CD4-positive, alpha-beta T cell treated with Interleukin-17A for 4 hours (primary cell): ENCODE results near the gene HS3ST5.

Source experiments
- DNase-seq: peaks from one replicate; pipeline ENCODE4 v3.0.0-alpha.2; 2020; ENCODE audit warnings: mixed read lengths

Gene HS3ST5, protein sequence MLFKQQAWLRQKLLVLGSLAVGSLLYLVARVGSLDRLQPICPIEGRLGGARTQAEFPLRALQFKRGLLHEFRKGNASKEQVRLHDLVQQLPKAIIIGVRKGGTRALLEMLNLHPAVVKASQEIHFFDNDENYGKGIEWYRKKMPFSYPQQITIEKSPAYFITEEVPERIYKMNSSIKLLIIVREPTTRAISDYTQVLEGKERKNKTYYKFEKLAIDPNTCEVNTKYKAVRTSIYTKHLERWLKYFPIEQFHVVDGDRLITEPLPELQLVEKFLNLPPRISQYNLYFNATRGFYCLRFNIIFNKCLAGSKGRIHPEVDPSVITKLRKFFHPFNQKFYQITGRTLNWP

DNA sequence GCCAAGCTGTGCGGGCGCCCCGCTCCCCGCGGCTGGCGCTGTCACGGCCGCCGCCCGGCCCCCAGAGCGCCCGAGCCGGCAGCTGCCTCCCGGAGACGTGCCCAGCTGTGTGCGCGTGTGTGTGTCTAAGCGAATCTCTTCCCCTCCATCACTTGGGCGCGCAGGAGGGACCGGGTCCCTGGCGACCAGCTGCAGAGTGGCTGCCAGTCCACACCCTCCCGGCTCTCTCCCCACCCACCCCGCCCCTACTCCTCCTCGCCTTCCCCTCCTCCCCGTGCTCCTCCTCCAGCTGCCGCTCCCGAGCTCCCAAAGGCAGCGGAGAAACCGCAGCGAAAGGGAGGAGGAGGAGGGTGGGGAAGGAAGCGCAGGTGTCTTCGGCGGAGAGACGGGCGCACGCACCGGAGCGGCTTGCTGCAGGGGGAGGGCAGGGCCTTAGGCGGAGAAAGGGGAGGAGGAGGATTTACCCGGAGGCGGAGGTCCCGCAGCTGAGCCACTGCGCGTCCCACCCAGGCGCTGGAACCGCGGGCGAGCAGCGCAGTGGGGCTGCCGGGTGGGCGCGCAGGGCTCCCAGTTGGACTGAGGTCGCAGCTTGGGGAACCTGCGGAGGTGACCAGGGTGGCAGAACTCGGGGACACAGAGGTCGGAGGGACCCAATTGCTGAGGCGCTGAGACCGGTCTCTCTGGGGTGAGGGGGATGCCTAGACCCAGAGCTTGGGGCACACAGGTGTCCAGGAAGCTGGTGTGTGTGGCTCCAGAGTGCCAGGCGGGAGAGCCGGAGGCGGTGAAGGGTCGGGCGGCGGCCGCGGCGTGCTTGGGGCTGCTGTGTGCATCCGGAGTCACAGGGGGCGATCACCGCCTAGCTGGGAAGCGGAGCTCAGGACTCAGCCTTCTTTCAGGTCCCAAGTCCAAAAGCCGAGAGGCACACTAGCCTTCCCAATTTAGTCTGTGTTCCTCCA lies at the start of gene HS3ST5:
Gene HS3ST5, minus strand, starts transcription at position 198 of the 956 bp plus-strand sequence. CDS start 280,178 bp downstream, outside the sequence.
- no peak for DNase-seq

DNA sequence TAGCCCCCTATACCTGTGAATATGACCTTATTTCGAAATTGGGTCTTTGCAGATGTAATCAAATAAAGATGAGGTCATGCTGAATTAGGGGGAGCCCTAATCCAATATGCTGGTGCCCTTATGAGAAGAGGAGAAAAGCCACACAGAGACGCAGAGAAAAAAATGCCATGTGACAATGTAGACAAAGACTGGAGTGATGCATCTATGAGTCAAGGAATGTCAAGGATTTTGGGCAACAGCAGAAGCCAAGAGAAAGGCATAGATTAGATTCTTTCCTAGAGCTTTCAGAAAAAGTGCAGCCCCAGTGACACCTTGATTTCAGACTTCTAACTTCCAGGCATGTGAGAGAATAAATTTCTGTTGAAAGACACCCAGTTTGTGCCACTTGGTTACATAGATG lies 47.4 kb upstream of the HS3ST5 start:
- no peak for DNase-seq

DNA sequence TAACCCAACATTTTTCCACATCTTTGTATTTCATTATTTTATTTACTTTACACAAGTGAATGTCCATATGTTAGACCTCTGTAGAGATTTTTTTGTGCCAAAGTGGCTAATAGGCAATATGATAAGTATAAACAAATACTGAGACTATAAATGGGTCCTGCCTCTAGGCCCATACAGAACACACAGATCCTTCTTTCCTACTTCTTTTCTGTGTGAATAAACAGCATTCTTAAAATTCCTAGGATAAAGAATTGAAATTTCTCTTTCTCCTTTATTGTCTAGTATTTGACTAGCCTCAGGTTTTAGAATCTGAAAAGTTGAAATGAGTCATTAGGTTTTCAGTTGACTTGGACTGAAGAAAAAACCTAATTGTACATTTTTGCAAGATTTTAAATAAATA lies 46.3 kb upstream of the HS3ST5 start:
- no peak for DNase-seq

DNA sequence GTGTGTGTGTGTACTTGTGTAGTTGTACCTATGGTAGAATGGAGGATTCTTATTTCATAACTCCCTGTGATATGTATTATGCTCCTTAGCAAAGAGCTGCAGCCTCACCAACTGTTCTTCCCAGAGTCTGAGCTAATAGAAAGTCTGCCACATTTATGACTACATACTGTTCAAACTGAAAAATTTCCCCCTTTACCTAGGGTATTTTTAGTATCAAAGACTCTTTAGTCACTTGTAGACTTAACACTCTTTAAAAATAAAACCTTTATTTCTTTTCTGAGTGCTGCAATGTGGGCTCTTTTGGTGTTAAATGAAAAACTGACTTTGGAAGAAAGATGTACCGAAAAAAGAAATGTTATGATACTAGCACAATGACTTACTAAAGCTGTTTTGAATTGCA lies 39.6 kb upstream of the HS3ST5 start:
- DNase-seq, result no peak

DNA sequence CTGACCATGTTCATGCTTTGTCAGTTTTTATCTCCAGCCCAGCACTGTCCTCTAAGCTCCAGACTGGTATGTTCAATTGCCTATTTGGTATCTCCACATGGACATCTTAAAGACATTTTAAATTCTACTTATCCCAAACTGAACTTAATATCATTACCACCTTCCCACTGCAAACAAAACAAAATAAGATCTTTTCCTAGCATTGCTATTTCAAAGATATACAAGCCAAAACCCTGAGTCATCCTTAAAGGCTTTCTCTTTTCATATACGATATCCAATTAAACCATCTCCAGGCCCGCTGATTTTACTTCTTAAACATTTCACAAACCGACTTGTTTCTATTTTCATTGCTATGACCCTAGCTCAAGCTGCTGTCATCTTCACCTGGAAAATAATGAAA lies 35.1 kb upstream of the HS3ST5 start:
- no peak for DNase-seq

DNA sequence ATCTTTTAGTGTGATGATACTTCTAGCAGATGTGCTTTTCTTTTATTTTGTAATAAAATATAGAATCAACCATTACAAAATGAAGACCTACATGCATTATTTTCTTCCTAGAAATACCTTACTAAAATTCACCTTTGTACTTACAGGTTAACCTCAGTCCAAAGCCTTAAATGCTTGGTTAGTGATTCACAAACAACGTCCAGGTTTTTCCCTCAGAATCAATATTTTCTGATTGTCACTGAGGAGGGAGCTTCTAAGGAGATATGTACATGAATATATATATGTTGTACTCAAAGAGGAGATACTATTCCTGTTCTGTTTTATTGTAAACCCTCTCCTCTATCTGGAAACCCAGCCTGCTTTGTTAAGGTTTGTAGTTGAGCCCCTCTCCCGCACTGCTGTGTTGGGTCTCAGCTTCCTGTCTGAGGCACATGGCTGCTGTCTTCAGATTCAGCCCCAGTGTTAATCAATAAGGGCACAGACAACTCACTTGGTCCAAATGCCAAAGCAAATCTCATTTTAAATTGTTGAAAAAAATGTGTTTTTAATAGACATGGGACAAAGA lies 33.9 kb upstream of the HS3ST5 start:
- no peak for DNase-seq

DNA sequence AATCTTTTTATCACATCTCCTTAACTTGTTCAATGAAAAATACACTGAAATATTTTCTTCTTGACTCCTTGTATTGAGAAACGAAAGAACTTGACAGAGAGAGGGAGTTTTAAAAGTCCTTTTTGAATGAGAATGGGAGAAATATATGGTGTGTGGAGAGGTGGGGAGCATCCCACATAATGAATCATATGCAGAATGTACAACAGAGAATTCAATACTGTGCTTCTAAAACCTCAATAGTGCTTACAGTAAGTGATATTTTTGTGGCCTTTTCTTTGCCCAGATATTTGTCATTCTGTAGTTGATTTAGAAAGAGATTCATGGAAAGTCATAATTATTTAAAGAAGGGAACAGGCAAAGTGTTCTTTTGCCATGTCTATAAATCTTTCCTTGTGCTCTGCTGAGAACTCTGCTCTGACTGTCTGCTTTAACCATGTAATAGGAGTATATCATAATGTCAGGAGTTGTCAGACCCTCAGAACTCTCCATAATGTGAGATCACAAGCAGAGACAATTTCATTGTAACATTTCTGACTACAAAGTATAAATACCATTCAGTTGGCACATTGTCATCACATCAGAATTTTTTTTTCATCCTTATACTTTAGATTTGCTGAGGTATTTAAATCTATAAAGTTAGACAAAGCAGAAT lies 32.8 kb upstream of the HS3ST5 start:
- DNase-seq, result no peak

DNA sequence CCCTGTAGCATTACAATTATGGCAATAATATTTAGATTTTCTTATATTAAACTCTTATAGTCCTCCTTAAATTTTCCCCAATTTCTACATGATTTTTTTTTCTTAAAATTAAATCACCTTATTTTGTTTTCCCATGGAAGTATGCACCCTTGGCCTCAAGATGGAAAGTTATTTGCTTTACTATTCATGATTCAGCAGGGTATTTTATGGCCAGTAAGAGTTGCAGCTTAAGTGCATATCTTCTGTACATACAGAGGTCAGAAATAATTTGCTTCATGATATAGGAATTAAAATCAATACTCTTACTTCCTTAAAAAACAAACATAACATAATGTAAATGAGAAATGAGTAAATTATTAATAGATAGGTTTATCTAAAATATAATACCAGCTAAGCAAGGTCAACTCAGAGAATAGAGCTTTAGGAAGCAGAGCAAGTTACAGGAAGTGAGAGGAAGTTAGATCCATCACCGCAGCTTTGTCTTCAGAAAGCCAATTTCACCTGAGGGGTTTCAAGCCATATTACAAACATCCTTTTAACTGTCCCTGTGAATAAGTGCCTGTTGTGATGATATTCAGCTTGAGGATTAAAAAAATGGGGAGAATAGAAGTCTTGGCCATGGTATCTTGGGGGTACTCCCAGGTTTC lies 24.6 kb upstream of the HS3ST5 start:
- DNase-seq, result no peak

DNA sequence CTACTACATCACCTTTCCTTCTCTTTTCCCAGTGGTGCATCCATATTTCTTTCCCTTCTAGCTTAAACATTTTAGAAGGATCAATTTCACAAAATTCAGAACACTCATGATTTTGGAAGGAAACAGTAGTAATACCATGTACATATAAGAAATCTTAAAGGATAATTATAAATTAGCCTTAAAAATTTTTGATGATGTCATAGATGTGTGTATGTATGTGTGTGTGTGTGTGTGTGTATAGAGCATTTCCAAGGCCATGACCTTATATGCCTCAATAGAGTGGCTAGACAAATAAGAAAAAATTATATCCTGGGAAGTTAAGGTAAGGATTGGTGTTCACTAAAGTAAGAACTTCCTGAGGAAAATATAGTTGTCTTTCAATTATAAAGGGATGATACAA lies 24.1 kb upstream of the HS3ST5 start:
- DNase-seq, result no peak

DNA sequence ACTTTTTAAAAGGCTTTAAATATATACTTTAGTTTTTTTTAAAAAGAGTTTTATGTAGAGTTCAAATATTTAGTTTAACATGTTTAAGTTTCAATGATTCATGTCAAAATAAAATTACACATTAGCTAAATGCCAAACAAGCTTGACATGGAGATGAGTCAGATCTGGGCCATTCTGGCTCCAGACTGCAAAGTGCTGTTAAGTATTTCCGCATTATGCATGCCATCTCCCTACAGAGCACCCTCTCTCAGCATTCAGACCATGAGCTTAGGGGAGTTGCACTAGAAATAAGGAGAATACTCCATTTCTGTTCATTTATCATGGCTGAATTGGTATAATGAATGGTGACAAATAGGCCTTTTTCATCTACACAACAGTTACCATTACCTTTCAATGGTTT lies 21.5 kb upstream of the HS3ST5 start:
- no peak for DNase-seq

DNA sequence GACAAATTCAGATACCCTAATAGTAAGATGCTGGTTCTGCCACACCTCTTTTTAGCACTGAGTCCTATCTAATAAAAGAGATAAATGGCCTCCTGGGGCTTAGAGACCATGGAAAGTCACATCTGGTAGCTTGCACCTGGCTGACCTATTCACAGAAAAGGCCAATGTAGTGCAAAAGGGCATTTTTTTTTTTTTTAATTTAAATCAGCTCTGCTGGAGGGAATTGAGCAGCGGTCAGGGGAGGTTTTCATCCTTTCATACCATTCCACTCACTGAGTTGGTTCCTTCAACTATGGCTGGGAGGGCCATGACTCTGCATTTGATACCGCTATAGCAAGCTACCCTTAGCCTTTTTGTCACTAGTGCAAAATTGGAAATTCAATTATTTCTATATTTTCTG lies 20.1 kb upstream of the HS3ST5 start:
- no peak for DNase-seq

DNA sequence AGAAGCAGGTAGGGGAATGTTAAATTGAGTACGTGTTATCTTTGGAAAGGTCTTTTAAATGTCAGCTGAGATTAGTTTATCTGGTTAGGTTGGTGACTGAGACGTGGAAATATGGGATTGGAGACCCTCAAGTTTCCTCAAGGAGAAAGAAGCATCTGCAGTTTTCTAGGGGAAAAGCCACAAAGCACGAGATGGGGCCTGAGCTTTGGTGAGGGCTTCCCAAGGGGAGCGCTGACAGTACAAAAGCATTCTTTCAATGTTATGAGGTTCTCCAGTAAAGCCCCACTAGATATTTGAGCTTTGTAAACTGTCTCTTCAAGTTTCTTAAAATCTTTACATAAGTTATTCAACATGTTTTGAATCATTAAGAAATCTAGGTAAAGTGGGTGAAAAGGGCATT lies 19.6 kb upstream of the HS3ST5 start:
- DNase-seq, result no peak

DNA sequence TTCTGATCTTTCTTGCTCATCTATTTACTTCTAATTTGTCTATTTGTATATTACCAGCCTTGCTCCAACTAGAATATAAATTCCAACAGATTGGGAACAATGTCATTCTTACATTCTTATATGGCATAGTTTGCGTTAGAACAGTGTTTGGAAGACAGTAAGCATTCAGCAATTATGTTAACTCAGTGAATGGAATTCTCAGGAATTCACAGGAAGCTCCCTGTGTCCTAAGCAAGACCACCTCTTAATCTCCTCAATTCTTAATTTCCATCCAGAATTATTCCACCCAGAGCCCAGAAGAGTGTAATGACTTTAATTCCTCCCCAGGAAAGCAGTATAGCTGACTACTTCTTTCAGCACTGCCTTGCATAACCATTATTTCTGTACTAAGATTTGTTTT lies 18.2 kb upstream of the HS3ST5 start:
- no peak for DNase-seq

DNA sequence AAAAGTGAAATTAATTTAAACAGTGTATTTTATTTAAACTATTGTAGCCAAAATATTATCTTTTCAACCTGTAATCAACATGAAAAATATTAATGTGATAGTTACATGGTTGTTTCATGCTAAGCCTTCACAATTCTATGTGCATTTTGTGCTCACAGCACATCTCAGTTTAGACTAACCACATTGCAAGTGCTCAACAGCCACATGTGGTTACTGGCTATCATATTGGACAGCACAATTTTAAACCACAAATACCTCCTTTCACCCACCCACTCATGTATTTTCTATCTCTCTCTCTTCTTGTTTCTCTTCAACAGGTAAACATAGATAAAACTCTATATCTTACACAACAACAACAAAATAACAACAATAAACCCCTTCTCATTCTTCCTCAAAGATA lies 12.5 kb upstream of the HS3ST5 start:
- DNase-seq, result no peak

DNA sequence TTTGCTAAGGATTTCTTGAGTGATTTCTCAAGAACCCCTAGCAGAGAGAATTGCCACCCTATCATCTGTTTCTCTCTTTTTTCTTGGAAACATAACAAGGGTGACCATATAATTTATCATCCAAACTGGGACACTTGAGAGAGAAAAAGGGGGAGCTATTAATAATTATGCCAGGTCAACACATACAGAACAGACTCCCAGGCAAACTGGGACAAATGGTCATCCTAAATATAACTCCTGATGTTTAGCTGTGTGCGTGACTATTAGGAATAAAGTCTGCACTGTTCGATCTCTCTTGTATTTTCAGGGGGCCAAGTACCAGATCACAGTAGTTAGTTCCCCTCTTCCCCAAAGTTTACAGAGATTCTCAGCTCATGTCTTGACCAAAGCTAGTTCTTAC lies 11.7 kb upstream of the HS3ST5 start:
- DNase-seq, result no peak

DNA sequence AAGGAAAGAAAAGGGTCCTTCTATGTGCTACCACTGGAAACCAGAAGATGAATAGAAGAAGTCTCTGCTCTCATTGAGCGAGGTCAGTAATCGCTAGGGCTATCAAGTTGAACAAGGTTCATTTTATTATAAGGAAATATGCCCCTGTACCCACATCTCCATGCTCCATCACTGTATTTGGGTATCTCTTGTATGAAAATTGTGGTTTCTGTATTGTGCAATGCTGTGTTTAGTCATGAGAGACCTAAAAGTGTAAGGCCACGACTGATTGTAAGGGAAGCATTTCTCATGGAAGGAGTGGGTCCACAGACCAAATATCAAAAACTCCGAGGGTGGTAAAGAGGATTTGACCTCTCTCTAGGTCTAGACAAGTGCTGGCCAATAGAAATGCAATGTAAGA lies 3.6 kb upstream of the HS3ST5 start:
- no peak for DNase-seq

DNA sequence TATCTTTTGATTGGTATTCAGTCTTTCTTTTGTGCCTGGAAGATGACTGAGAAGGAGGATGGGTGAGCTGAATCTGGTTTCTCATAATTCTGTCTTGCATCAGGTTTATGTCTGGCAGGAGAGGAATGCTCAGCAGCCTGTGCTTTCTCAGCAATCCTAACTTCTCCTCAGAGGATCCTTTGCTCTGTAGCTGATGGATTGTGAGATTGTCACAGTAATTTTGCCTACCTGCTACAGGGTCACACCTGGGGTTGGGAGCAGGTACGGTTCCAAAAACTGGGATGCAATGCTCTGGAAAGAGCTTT lies 2.1 kb upstream of the HS3ST5 start:
- DNase-seq, result no peak

DNA sequence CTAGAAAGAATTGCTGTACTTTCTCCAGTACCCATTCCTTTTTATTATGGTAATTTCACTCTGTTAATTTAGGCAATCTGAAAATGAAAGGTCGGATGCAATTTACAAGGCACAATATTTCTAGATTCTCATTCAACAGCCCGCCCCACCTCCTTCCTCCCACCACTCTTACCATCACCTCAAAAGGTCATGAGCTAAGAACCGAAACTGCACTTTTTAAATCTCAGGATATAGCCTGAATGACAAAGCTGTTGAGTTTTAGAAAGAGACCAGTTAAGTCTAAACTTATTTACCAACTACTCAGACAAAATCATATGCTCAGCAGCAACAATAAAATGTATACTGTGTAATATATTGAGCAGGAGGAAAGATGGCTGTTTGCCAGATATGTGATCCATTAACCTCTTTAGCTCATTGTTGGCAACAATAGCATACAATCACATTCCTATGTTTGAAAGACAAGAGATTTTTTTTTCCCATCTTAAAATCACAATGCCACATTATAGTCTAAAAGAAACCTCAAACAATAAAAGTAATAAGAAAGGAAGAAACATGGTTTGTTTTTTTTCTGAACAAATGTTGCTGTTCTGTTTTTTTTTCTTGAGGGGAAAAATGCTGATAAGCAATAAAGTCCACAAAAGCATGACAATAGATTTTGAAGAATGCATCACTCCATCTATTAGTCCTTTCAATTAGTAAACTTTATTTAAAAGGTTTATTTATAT lies 1.6 kb upstream of the HS3ST5 start:
- DNase-seq, result no peak

DNA sequence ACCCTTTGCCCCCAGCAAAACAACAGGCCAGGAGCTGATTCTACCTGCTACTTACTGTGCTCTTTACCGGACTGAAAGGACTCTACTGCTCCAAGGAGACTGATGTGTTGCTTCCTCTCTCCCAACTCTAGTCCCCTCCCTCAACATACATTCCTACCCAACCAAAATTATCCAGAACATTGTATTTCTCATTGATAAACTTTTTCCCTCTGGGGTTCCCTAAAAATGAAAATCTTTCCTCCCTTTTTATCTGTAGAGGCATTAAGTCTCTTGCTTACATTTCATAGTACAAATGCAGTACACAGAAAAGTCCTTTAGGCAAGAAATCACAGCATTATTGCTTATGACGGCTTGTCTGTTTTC lies 940 bp upstream of the HS3ST5 start:
- DNase-seq, result no peak

DNA sequence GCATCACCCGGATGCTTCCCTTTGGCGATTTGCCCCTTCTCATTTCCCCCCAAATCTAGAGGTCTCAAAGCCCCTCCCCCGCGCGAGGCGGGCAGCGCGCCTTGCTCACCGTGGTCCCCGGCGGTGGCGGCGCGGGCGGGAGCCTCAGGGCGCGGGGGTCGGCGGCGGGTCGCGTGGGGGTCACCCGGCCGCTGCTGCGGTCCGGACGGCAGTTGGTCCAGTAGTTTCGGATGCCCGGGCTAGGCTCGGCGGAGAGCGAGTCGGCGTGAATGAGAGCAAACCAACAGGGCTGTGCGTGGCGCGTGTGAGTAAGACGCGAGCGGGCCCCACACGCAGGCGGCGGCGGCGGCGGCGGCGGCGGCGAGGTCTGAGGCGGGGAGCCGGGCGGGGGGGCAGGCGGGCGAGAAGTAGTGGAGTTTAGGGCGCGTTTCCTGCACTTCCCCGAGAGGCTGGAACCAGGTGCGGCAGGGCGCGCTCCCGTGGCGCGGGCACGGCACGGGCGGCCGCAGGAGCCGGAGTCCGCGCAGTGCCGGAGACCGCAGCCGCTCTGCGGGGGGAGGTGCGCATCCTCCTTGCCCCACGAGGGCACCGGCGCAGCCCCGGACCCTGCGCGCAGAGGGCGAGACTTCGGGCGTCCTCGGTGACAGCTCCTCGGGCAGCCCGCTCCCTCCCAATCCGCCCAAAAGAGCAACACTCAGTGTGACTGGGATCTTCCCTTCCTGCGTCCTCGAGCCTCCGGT lies 567 bp downstream of the HS3ST5 start:
- DNase-seq, result no peak

DNA sequence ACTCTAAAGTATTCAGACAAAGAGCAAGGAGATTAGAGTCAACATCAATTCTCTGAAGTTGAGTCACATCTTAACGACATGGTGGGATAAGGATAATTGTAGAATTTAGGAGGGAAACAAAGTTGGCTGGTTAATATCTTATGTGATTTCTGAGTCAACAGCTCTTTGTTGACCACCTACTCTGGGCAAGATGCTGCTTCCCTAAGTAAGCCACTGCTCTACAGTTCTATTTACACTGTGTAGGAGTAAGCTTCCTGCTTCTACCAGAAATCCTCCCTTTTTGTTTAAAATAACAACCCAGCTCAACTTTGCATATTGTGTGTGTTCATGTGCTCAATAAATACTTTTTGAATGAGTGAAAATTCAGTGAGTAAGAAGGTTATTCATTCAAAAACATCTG lies 3.1 kb downstream of the HS3ST5 start:
- no peak for DNase-seq

DNA sequence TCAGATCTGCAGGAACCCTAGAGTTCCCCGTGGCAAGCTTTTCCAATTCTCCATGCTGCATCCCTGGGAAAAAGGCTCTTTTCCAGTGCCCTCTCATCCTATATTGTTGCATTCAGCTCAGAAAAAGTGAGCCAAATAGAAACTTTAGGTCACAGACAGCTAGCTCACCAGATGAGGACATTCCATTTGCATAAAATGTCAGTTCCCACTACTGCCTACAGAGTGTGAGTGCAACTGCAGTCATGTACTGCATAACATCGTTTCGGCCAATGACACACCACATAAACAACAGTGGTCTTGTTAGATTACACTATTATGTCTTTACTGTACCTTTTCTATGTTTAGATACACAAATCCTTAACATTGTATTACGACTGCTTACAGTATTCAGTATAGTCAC lies 8.6 kb downstream of the HS3ST5 start:
- no peak for DNase-seq
